RWPE1 (cell line): ENCODE data around the gene BOD1.

ENCODE experiments used
- CTCF ChIA-PET: fragments of 350-600 bp; sonication (Branson Sonifier 250); formaldehyde crosslinking; extraction: SDS; loops from one replicate; lab custom pipeline; 2021; lab: Yijun Ruan, JAX
- POLR2A ChIA-PET: fragments of 400-600 bp; formaldehyde crosslinking; extraction: SDS; loops from one replicate; lab custom pipeline; 2020; ENCODE audit warnings: antibody characterized with exemption; ENCODE audit not compliant: low non-redundant PET; lab: Yijun Ruan, JAX
- DNase-seq: peaks from one replicate; pipeline ENCODE4 v3.0.0; 2012; ENCODE audit warnings: low spot score
- H3K27ac ChIP-seq: fragments of 450-650 bp; 2 replicates; pipeline ENCODE4 v1.5.1; 2017
- CTCF ChIP-seq: fragments of 450-650 bp; conservative IDR thresholded peaks from 2 replicates; pipeline ENCODE4 v1.5.1; 2017; ENCODE audit warnings: low read depth, mild to moderate bottlenecking

BOD1 gene

DNA sequence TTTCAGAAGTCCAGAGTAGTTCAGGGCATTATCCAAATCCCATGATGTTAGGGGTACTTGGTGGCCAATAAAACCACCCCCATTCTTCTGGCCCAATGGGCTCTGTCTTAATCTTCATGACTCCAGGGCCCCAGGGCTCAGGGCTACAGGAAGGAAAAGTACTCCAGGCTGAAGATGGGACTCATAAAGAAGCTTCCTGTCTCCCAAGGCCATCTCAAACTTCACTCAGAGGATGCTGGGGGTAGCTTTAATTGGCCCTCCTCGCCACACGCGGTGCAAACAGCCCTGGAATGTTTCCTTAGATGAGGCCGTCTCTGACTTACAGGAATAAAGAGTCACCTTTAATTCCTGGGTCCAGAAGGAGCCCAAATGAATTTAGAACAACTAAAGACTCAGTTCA is 52.3 kb downstream of the BOD1 start:
- no peak for TF ChIP-seq CTCF
- CTCF ChIA-PET, result interaction anchor here (0.7 kb wide), 1 partner anchor 716 kb away, joined by 3 read pairs; no protein-coding TSS in a partner anchor
- POLR2A ChIA-PET, result no interaction called here
- DNase-seq, result no peak
- no peak overlapping the region for H3K27ac ChIP-seq

GRCh38 chr5:173563246-173563645 is 53.2 kb downstream of the BOD1 start:
- CTCF ChIA-PET, result interaction anchor here (1.2 kb wide), 1 partner anchor 10 kb away, joined by 3 read pairs; no protein-coding TSS in a partner anchor
- no peak for TF ChIP-seq CTCF
- DNase-seq, result no peak

DNA sequence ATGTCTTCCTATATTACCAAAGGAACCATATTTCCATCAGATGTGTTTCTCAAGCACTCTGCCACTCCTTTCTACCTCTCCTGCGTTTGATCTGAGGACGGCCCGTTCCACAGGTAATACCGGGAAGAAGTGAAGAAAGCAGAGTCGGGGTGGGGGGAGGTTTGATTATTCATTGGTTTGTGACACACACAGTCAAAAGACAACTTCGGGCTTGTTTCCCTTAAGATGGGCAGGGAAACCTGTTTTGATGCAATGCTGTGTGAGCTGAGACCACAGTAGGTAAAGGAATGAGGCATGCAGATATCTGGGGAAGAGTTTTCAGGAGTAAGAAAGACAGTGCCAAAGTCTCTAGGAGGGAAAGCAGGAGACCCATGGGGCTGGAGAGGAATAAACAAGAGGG is 54.0 kb downstream of the BOD1 start:
- CTCF ChIA-PET, result interaction anchor here (0.6 to 1.2 kb wide), 2 partner anchors 11 to 243 kb away, joined by 3 read pairs; no protein-coding TSS in a partner anchor
- POLR2A ChIA-PET, result no interaction called here

More at GRCh38 chr5:173563246-173563645, 53.2 kb downstream of the BOD1 start:
- no peak overlapping the region for H3K27ac ChIP-seq
- POLR2A ChIA-PET, result no interaction called here

More for the DNA sequence above, 54.0 kb downstream of the BOD1 start:
- no peak overlapping the region for H3K27ac ChIP-seq
- DNase-seq, result peak; percentile 51
- TF ChIP-seq CTCF, result no peak
